Astrocyte (in vitro differentiated cells and primary cell): ENCODE results near the gene ZC3H13. TPM values are rescaled to one million over a fixed set of nuclear protein-coding genes. Genes with fewer than 3 reads are reported as not detected.

Source experiments
- DNase-seq: peaks from one replicate; pipeline ENCODE4 v3.0.0-alpha.2; 2010; ENCODE audit warnings: low read depth
- FAIRE-seq: peaks from 2 replicates; lab custom pipeline; 2011; peaks lifted over from hg19 to GRCh38; lab: Jason Lieb, UNC
- H2AFZ ChIP-seq: 2 replicates; pipeline ENCODE4 v1.6.0; 2012; ENCODE audit warnings: low read depth, low read length, inconsistent platforms
- H3K27ac ChIP-seq: 2 replicates; pipeline ENCODE4 v1.5.1; 2011; ENCODE audit warnings: low read depth, low read length, inconsistent platforms
- H3K27me3 ChIP-seq: 2 replicates; pipeline ENCODE4 v1.6.0; 2011; ENCODE audit warnings: low read length, inconsistent platforms; ENCODE audit not compliant: insufficient read depth
- H3K36me3 ChIP-seq: 2 replicates; pipeline ENCODE4 v1.5.1; 2011; ENCODE audit warnings: low read length, inconsistent platforms; ENCODE audit not compliant: insufficient read depth
- H3K4me1 ChIP-seq: 2 replicates; pipeline ENCODE4 v1.5.1; 2011; ENCODE audit warnings: low read length, inconsistent platforms; ENCODE audit not compliant: insufficient read depth
- H3K4me2 ChIP-seq: 2 replicates; pipeline ENCODE4 v1.6.0; 2012; ENCODE audit warnings: low read length, inconsistent platforms
- H3K4me3 ChIP-seq: 2 replicates; pipeline ENCODE4 v1.5.1; 2011; ENCODE audit warnings: low read depth, mild to moderate bottlenecking, low read length, inconsistent platforms; ENCODE audit not compliant: insufficient read depth
- H3K79me2 ChIP-seq: 2 replicates; pipeline ENCODE4 v1.6.0; 2012; ENCODE audit warnings: mild to moderate bottlenecking, low read length, inconsistent platforms; ENCODE audit not compliant: insufficient read depth
- H3K9ac ChIP-seq: 2 replicates; pipeline ENCODE4 v1.6.0; 2012; ENCODE audit warnings: mild to moderate bottlenecking, low read length, inconsistent platforms
- H3K9me3 ChIP-seq: 2 replicates; pipeline ENCODE4 v1.5.1; 2012; ENCODE audit warnings: low read depth, mild to moderate bottlenecking, low read length, inconsistent platforms; ENCODE audit not compliant: insufficient read depth
- H4K20me1 ChIP-seq: 2 replicates; pipeline ENCODE4 v1.6.0; 2012; ENCODE audit warnings: low read length, inconsistent platforms; ENCODE audit not compliant: insufficient read depth
- H3K27ac Mint-ChIP-seq: one replicate; pipeline ENCODE4 v1.8.0; 2021; ENCODE audit warnings: mild to moderate bottlenecking, mixed read lengths; ENCODE audit not compliant: unreplicated experiment
- H3K27me3 Mint-ChIP-seq: one replicate; pipeline ENCODE4 v1.8.0; 2021; ENCODE audit warnings: low read depth, mixed read lengths; ENCODE audit not compliant: unreplicated experiment
- H3K36me3 Mint-ChIP-seq: one replicate; pipeline ENCODE4 v1.8.0; 2021; ENCODE audit warnings: low read depth, mixed read lengths; ENCODE audit not compliant: unreplicated experiment
- H3K4me1 Mint-ChIP-seq: one replicate; pipeline ENCODE4 v1.8.0; 2021; ENCODE audit warnings: low read depth, mixed read lengths; ENCODE audit not compliant: unreplicated experiment
- H3K4me3 Mint-ChIP-seq: one replicate; pipeline ENCODE4 v1.8.0; 2021; ENCODE audit warnings: mild to moderate bottlenecking, moderate library complexity, mixed read lengths; ENCODE audit not compliant: unreplicated experiment
- H3K9me3 Mint-ChIP-seq: one replicate; pipeline ENCODE4 v1.8.0; 2021; ENCODE audit warnings: mild to moderate bottlenecking, mixed read lengths; ENCODE audit not compliant: unreplicated experiment
- EZH2 ChIP-seq: IDR thresholded peaks from 2 replicates; pipeline ENCODE4 v1.6.1; 2012; ENCODE audit warnings: mild to moderate bottlenecking, low read length, inconsistent platforms; ENCODE audit not compliant: insufficient read depth
- total RNA-seq: library from RNA; stranded (reverse); gene quantifications from 2 replicates; pipeline ENCODE4 v1.2.1, GENCODE V29; 2021
- TF ChIP-seq, protein P1 (sequence below): IDR thresholded peaks from 2 replicates; pipeline ENCODE4 v1.5.1; 2011; ENCODE audit warnings: low read depth, mild to moderate bottlenecking, inconsistent platforms, low read length, moderate library complexity; ENCODE audit not compliant: insufficient read depth

The ZC3H13 gene
- total RNA-seq, 1 donor from 2014 or later: 39.6 TPM

DNA sequence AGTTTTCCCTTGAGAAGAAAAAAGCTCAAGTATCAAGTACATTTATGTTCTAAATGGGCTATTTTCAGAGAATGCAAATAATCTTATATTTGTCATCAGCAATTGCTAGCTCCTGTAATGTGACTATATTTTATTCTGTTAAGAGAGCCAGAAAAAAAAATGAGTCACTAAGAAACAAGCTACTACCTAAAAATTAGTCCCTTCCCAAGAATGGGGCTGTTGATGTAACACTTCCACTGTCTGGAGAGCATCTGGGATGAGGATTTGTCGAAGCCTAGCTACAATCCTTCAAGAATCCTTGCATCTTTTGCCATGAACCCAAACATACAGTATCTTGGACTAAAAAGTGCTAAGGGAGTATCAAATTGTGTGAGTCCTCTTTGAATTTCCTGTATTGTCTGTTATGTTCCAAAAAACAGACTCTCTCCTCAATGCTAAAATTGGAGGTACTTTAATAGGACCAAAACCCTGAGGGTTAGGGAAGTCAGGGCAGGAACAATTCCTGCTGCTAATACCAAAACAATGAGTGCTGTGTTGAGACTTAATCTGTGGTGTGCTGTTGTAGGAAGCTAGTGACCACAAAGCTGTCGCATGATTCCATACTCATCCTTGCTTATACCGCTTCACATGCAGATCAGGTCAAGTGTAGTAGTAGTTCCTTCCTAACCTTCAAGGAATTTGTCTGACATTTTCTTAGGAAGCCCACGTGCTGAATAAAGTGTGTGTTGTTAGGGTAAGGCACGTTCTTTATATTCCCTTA, 4.9 kb upstream of the ZC3H13 start:
- DNase-seq (no peak), FAIRE-seq (no peak)
- Histone ChIP-seq H3K27ac (no peak overlapping the region), H2AFZ (no peak overlapping the region), H4K20me1 (no peaks in the 10 kb centered on the region), H3K4me2 (no peak overlapping the region), H3K9me3 (no peaks in the 10 kb centered on the region), H3K4me3 (no peak overlapping the region), H3K4me1 (no peaks in the 10 kb centered on the region), H3K36me3 (no peaks in the 10 kb centered on the region), H3K9ac (no peak overlapping the region), H3K79me2 (peaks cover under 1% of the 10 kb centered on the region), H3K27me3 (no peaks in the 10 kb centered on the region)
- TF ChIP-seq, protein P1, sequence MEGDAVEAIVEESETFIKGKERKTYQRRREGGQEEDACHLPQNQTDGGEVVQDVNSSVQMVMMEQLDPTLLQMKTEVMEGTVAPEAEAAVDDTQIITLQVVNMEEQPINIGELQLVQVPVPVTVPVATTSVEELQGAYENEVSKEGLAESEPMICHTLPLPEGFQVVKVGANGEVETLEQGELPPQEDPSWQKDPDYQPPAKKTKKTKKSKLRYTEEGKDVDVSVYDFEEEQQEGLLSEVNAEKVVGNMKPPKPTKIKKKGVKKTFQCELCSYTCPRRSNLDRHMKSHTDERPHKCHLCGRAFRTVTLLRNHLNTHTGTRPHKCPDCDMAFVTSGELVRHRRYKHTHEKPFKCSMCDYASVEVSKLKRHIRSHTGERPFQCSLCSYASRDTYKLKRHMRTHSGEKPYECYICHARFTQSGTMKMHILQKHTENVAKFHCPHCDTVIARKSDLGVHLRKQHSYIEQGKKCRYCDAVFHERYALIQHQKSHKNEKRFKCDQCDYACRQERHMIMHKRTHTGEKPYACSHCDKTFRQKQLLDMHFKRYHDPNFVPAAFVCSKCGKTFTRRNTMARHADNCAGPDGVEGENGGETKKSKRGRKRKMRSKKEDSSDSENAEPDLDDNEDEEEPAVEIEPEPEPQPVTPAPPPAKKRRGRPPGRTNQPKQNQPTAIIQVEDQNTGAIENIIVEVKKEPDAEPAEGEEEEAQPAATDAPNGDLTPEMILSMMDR: no peak
- no peak for TF ChIP-seq EZH2
- Mint-ChIP-seq H3K4me3 (no peak overlapping the region), H3K9me3 (no peaks in the 10 kb centered on the region), H3K27ac (no peak overlapping the region), H3K27me3 (no peaks in the 10 kb centered on the region), H3K36me3 (peaks cover 2% of the 10 kb centered on the region), H3K4me1 (peaks cover 18% of the 10 kb centered on the region)

DNA sequence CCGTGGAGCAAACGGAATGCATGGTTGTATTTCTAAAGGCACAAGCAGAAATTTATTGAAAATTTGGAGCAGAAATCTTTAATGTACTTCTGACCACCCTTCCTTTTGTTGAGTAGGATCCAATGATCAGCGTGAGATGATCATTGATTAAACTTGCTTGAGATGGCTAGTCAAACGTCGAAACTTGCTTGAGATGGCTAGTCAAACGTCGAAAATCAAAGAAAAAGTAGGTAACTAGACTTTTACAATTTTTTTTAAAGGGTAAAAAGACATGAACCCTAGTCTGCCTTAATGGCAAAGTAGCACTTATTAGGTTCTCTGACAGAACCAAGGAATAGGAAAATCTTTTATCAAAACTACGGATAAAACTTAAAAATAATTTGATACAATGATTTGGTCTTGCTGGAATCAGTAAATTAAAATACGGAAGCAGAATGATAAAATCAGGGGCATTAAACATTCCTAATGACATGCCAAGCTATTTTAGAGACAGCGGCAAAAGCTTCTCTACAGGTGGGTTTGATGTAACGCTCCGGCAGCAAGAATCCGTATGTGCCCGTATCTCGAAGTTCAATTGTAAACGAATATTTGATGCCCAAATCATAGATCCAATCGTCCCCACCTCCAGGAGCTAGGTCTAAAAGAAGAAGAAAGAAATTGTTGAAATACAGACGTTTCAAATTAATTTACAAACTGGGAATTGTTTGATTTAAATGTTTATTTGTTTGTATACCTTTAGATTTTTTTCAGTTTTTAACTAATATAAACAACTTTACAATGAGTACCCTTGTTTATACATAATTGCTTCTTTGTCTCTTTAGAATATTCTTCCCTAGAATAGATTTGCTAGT, 841 bp upstream of the ZC3H13 start:
- peaks cover 22% of the 10 kb centered on the region for H3K4me1 Mint-ChIP-seq
- Histone ChIP-seq H3K27me3 (no peaks in the 10 kb centered on the region), H3K27ac (peak overlapping the region; percentile 92), H3K4me2 (peak overlapping the region; percentile 97), H3K9me3 (no peaks in the 10 kb centered on the region), H3K36me3 (no peaks in the 10 kb centered on the region), H3K4me1 (peaks cover 4% of the 10 kb centered on the region), H3K79me2 (peaks cover 41% of the 10 kb centered on the region), H3K9ac (peak overlapping the region; percentile 96), H2AFZ (peak overlapping the region; percentile 88), H4K20me1 (peaks cover 15% of the 10 kb centered on the region), H3K4me3 (peak overlapping the region; percentile 90)
- DNase-seq (no peak), FAIRE-seq (no peak)
- no peak for TF ChIP-seq EZH2
- TF ChIP-seq, protein P1: no peak
- no peaks in the 10 kb centered on the region for H3K36me3 Mint-ChIP-seq
- peak overlapping the region; percentile 93 for H3K27ac Mint-ChIP-seq
- no peaks in the 10 kb centered on the region for H3K9me3 Mint-ChIP-seq
- H3K4me3 Mint-ChIP-seq: peak overlapping the region; percentile 90
- H3K27me3 Mint-ChIP-seq: no peaks in the 10 kb centered on the region
